ENCODE measurements around the gene SDHB. TPM values are rescaled to one million over a fixed set of nuclear protein-coding genes. Genes with fewer than 3 reads are reported as not detected.

The SDHB gene
- total RNA-seq, 2 donors from 2014 or later = 93.0 to 113 TPM

DNA sequence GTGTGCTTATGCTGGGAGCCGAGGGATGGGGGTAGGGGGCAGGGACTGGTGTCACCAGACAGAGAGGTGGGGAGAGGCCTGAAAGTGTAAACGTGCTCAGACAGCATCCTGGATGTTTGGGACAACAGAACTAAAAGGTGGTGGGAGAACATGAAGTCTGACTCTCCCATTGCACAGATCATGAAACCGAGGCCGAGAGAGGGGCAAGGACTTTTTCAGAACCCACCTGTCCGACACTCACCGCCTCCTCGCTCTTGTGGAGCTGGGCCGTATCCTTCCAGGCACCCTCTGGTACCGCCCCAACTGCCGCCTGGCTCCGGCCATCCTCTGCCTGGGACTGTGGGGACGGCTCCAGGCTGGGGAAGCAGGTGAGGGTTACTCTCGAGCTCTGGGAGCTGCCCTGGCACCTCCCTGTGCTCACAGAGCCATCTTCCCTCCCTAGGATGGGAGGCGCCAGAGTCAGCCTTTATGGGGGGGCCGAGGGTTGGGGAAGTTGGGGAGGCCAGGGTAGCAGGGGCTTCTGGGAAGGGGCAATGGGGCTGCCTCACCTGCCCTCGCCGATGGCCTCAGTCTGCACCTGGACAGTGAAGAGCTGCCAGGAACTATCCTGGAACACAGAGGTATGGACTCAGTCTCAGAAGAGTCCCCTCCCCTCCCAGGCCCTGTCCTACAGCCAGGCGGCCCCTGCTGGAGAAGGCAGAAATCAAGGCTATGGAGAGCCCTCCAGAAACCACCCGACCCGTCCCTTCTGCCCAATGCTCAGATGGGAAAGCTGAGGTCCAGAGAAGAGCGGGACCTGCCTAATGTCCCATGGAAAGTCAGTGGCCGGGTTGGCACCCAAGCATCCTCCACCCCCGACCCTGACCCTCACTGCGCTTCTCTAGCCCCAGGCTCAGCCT, 49.1 kb downstream of the SDHB start:
- 88% methylated on average over 24 of the region's 24 CpGs for WGBS
- Histone ChIP-seq H3K9me3 (no peaks in the 10 kb centered on the region), H3K36me3 (peaks cover 0 to 4% of the 10 kb centered on the region in 2 donors)

GRCh38 chr1:17002524-17002902, 51.3 kb downstream of the SDHB start:
- Histone ChIP-seq H3K36me3 (peaks cover 0 to 4% of the 10 kb centered on the region in 2 donors), H3K27ac (no peak overlapping the region), H3K4me3 (no peak overlapping the region), H3K4me1 (replicated peaks) (no peaks in the 10 kb centered on the region), H3K27me3 (replicated peaks; ENCODE audit: insufficient read depth) (no peaks in the 10 kb centered on the region), H3K9me3 (no peaks in the 10 kb centered on the region)
- TF ChIP-seq CTCF (IDR thresholded peaks at IDR 0.05) = no peak
- TF ChIP-seq POLR2AphosphoS5 (IDR thresholded peaks at IDR 0.05) = no peak
- TF ChIP-seq POLR2A (IDR thresholded peaks at IDR 0.05) = no peak
- intact Hi-C loops (cut with DNase I) = no loop called here
- no peak for DNase-seq (ENCODE audit: low spot score)
- WGBS = 95% methylated on average over 4 of the region's 4 CpGs

More for the DNA sequence above, 49.1 kb downstream of the SDHB start:
- intact Hi-C loops (cut with DNase I) = no loop called here
- DNase-seq (ENCODE audit: low spot score) = no peak
- H3K27me3 ChIP-seq (replicated peaks; ENCODE audit: insufficient read depth) = no peaks in the 10 kb centered on the region
- TF ChIP-seq CTCF (IDR thresholded peaks at IDR 0.05) (no peak), POLR2AphosphoS5 (IDR thresholded peaks at IDR 0.05) (no peak), POLR2A (IDR thresholded peaks at IDR 0.05) (no peak)
- H3K4me1 ChIP-seq (replicated peaks) = no peaks in the 10 kb centered on the region
- H3K27ac ChIP-seq = no peak overlapping the region
- no peak overlapping the region for H3K4me3 ChIP-seq

GRCh38 chr1:17001760-17002523, 51.9 kb downstream of the SDHB start:
- no peak for TF ChIP-seq CTCF (IDR thresholded peaks at IDR 0.05)
- TF ChIP-seq POLR2AphosphoS5 (IDR thresholded peaks at IDR 0.05) = no peak
- TF ChIP-seq POLR2A (IDR thresholded peaks at IDR 0.05) = no peak
- Histone ChIP-seq H3K9me3 (no peaks in the 10 kb centered on the region), H3K36me3 (peaks cover 0 to 4% of the 10 kb centered on the region in 2 donors), H3K4me3 (no peak overlapping the region), H3K4me1 (replicated peaks) (no peaks in the 10 kb centered on the region), H3K27ac (no peak overlapping the region), H3K27me3 (replicated peaks; ENCODE audit: insufficient read depth) (no peaks in the 10 kb centered on the region)
- DNase-seq (ENCODE audit: low spot score) = no peak
- WGBS = 96% methylated on average over 18 of the region's 19 CpGs
- intact Hi-C loops (cut with DNase I) = no loop called here

DNA sequence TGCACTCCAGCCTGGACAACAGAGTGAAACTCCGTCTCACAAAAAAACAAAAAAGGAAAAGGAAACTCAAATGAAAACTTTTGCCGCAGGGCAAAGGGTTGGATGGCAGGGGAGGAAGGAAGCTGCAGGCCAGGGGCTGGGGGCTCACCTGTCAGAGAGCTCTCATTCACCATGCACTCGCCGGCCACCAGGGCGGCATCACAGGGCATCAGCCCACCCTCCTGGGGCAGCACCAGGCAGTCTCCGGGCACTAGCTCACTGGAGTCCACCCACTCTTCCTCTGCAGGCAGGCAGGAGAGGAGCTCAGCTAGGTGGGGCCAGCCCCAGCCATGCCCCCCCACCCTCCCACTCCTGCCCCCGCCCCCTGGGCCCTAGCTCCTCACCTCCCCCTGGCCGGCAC, 54.0 kb downstream of the SDHB start:
- H3K27me3 ChIP-seq (replicated peaks; ENCODE audit: insufficient read depth) = no peaks in the 10 kb centered on the region
- intact Hi-C loops (cut with DNase I) = no loop called here
- no peak for DNase-seq (ENCODE audit: low spot score)
- no peak overlapping the region for H3K4me3 ChIP-seq
- 94% methylated on average over 8 of the region's 8 CpGs for WGBS
- H3K4me1 ChIP-seq (replicated peaks) = no peaks in the 10 kb centered on the region
- peaks cover 0 to 4% of the 10 kb centered on the region in 2 donors for H3K36me3 ChIP-seq
- TF ChIP-seq POLR2A (IDR thresholded peaks at IDR 0.05) (no peak), CTCF (IDR thresholded peaks at IDR 0.05) (no peak), POLR2AphosphoS5 (IDR thresholded peaks at IDR 0.05) (no peak)
- no peaks in the 10 kb centered on the region for H3K9me3 ChIP-seq
- H3K27ac ChIP-seq = no peak overlapping the region

Measured in prostate gland (tissue), 2 donors.